CD1c-positive myeloid dendritic cell (primary cell): Measurements from ENCODE around the gene OPRPN.

Experiments
- DNase-seq: peaks from one replicate; pipeline ENCODE4 v3.0.0-alpha.2; 2016; ENCODE audit errors: extremely low spot score

OPRPN gene, protein sequence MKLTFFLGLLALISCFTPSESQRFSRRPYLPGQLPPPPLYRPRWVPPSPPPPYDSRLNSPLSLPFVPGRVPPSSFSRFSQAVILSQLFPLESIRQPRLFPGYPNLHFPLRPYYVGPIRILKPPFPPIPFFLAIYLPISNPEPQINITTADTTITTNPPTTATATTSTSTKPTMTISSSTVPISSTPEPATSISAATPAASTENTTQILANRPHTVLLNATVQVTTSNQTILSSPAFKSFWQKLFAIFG

DNA sequence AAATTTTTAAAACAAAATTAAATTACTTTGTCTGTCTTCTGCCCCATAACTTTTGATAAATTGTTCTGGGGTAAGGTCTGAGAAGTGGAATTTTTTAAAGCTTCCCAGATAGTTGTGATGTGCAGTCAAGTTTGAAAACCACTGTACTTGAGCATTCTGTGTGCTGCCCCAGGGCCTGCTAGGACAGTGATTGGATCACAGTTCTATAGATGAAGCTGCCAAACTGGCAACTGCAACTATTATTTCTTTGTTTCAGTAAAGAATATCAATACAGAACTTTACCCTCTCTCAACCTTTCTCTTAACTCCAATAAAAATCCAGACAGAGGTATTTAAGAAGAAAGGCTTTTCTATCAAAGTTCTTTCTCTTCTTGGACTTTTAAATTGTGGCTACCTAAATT, at the start of gene OPRPN:
Gene OPRPN, plus strand, starts transcription at position 361 of the 400 bp plus-strand sequence. CDS start 1,346 bp downstream, outside the sequence.
- DNase-seq = no peak

DNA sequence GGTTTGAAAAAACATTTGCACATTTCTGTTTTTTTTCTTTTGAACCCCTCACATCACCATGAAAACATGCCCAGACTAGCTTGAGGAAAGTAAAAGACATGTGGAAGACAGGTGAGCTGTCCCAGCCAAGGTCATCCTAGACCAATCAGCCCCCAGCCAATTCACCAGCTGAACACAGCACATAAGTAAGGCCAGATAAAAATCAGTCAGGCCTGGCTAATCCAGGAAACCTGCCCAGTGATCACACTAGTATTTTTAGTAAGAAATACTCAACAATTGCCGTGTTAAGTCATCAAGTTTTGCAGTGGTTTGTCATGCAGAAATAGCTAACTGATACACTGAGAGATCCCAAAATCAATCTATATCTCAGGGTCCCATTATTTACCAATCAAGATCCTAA, 41.6 kb upstream of the OPRPN start:
- no peak for DNase-seq

GRCh38 chr4:70359115-70359661, 38.6 kb upstream of the OPRPN start:
- DNase-seq = no peak

DNA sequence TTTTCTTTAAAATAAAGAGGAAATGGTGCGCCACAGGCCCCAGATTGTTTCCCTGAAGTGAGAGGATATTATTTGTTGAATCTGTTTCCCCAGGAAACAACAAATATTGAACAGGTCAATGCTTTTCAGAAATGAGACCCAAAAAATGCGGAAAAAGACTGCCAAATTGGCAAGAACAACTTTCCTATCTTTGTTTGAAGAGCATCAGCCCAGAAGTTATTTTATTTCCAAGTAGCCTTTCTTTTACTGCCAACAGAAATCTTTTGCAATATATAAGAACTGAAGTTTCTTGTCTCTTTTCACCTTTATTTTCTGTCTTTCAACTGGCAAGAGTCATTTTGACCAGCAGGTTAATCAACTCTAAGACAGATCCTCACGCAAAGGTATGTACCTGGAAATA, 37.3 kb upstream of the OPRPN start, which contains the start of gene SMR3A:
Gene SMR3A, plus strand, starts transcription at position 301 of the 400 bp plus-strand sequence. CDS start 1,356 bp downstream, outside the sequence.
- DNase-seq = no peak

DNA sequence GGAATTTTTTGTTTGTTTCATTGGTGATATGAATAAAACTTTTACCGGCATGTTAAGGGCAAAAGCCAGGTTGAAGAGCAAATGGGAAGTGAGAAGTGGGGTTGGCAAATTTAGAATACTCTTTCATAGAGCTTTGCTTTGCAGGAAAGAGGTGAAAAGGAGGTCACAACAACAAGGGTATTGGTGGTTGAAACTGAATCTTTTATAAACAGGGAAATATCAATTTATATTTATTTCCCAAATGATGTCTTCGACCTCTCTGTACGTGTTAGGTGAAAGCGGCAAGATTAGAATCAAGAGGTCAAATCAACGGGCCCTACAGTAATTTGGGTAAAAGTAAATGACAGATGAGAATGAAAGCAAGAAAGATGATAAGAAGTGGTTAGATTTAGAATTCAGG, 33.7 kb upstream of the OPRPN start:
- DNase-seq = no peak

DNA sequence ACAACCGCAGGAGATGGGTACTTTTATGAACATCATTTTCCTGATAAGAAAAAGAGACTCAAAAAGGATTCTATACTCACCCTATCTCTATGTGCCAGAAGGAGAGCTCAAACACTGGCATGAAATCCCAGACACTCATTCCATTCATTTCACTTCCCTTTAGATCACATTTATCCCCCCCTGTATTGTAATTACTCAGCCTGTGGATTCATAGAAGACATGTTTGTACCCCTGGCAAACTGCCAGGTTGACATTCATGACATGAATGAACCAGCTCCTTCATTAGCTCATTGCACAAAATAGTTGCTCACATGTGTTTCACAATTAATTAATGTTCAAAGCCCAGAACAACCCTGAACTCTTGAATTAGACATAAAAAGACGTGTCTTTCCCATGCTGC, 32.3 kb upstream of the OPRPN start:
- DNase-seq = no peak

- no peak for DNase-seq
Measured at GRCh38 chr4:70367813-70368212, 29.9 kb upstream of the OPRPN start.

DNA sequence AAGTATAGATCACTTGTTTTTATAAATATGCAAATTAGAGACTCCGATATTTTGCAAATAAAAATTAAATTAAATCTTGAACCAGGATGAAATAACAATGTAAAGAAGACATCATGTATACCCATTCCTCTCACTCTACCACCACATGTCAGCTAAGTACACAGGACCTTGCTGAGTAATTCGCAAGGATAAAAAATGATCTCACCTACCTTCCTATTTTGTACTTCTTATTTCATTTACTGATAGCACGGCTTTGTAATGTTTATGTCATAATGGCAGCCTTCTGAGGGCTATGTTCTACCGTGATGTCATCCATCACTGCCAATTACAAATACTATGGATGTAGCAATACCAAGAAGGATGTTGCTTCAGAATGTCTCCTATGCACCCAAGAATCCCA, 25.8 kb upstream of the OPRPN start:
- no peak for DNase-seq

DNA sequence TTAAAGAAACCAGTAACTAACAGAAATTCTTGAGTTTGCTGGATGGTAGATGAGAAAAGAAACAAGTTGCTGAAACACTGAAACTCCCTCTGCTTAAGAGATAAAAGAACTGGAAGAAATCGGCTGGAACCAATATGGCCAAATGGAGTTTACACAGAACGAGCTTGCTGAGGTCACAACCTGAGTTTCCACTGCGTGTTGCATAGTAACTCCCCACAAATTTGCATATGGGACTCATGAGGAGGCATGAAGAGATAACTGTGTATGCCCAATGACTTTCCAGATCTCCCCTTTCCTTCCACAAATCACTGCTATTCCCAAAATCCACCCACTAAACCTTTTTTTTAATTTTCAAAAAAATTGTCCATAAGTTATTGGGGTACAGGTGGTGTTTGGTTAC, 25.0 kb upstream of the OPRPN start:
- no peak for DNase-seq

DNA sequence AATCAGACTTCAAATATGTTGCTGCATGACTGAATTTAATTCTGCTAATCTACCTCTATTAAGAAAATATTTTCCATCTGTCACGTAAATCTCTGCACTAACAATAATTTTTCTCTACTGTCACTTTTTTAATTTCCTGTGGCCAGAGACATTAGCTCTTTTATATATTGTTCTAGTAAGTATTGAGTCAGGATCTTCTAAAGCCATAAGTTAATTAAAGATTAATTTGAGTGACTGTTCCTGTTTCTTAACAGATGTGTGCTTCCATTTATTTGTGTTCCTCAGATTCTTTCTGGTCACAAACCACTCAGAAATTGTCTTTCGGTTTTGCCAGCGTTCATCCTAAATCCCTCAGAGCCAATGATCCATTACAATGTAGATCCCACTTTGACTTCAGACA, 17.2 kb upstream of the OPRPN start:
- DNase-seq = no peak

GRCh38 chr4:70382691-70383181, 15.0 kb upstream of the OPRPN start, which contains the start of gene SMR3B:
Gene SMR3B (plus strand): TSS chr4:70383131. CDS start chr4:70384511, 1,380 bp downstream.
- DNase-seq = no peak

GRCh38 chr4:70392057-70392776, 5.5 kb upstream of the OPRPN start:
- no peak for DNase-seq

DNA sequence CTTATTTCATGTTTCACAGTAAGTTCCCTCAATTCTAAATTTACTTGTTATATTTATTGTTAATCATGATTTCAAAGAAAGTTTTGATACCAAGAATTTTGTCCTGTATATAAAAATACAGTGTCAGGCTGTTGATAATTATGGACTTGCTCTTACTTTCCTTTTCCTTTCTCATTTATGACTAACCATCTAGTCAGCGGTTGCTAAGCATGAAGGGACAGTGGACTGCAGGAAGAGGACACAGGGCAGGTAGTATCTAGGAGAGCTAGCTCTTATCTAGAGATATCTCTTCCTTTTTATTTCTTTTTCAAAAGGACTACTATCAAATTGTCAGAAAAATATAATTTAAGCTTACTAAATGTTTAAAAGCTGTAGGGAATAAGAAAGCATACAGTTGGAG, 1.6 kb downstream of the OPRPN start:
- DNase-seq = no peak

- DNase-seq = no peak
Measured at GRCh38 chr4:70402762-70403161, 5.0 kb downstream of the OPRPN start.

DNA sequence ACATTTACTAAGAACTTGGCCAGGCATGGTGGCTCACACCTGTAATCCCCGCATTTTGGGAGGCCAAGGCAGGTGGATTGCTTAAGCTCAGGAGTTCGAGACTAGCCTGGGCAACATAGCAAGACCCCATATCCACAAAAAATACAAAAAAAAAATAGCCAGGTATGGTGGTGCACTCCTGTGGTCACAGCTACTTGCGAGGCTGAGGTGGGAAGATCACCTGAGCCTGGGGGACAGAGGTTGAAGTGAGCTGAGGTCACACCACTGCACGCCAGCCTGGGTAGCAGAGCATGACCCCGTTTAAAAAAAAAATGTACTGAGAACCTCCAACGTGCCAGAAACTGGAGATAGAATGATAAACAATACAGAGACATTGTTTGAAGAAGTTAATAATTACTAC, 8.0 kb downstream of the OPRPN start:
- DNase-seq = no peak

DNA sequence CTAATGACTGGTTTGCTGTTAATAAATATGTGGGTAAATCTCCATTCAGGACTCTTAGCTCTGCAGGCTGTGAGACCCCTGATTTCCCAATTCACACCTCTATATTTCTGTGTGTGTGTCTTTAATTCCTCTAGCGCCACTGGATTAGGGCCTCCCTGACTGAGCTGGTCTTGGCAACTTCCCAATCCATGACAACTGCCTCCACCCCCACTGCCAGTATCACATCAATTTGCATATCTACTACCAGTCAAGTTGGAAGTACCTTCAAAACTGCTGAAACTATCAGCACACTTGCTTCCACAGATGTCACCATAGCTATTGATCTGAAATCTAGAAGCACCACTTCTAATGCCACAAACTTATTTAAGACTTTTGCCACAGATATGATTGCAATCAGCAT, 27.6 kb downstream of the OPRPN start:
- no peak for DNase-seq

GRCh38 chr4:70426789-70427188, 29.0 kb downstream of the OPRPN start:
- DNase-seq = no peak

- no peak for DNase-seq
Measured at GRCh38 chr4:70437197-70437596, 39.5 kb downstream of the OPRPN start.

GRCh38 chr4:70442474-70442873, 44.7 kb downstream of the OPRPN start:
- no peak for DNase-seq

DNA sequence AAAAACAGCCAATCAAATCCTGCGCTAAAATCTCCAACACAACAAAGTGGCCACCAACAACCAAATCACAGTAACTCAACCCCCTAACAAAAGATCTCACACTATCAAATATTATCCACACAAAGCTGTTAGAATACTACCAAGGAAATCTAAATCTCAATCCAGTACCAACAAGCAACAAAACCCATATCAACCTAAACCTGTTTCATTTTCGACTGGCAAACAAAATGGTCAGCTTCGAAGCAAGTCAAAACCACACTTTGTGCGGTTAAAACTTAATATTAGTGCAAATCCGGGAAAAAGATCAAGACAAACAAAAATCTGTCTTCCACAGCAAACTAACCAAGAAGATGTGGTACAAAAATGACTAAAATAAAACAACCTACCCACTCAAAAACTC, 45.6 kb downstream of the OPRPN start:
- DNase-seq = no peak

- no peak for DNase-seq
Measured at GRCh38 chr4:70449220-70449619, 51.5 kb downstream of the OPRPN start.

DNA sequence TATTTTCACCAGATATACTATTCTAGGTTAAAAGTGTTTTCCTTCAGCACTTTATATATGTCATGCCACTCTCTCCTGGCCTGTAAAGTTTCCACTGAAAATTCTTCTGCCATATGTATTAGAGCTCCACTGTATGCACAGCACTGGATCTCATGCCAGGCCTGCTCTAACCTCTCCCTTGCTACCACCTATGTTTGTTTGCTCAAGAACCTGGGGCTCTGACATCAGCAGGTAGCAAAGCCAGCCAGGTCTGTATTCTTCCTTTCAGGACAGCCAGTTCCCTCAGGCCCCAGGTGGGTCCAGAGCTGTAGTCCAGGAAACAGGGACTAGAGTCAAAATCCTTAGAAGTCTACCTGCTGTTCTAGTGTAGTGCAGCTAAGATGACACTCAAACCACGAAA, 55.2 kb downstream of the OPRPN start:
- no peak for DNase-seq
